GM12878 (cell line): Measurements from ENCODE around the gene FKBP6. TPM values are rescaled to one million over a fixed set of nuclear protein-coding genes. Genes with fewer than 3 reads are reported as not detected.
"Not testable (repeated sequence)": the region's sequence is repeated elsewhere in the genome, so short reads cannot be mapped to it uniquely, and the experiment has no call there.

Source experiments
- ATAC-seq: fragments of 200-7000 bp; cut with Tn5 transposase; 3 replicates; pipeline ENCODE4 v1.9.1; 2020; ENCODE audit warnings: mild to moderate bottlenecking, moderate library complexity
- BruUV-seq: library from RNA; stranded (reverse); fragments of 400-500 nt; replicated peaks from 2 replicates; lab custom pipeline; 2021; lab: Mats Ljungman, UMichigan
- CTCF ChIA-PET: fragments of 300-600 bp; sonication (Branson Sonifier 250); formaldehyde crosslinking; extraction: SDS; loops from one replicate; lab custom pipeline; 2021; ENCODE audit warnings: inconsistent platforms; lab: Yijun Ruan, JAX
- POLR2A ChIA-PET: fragments of 350-600 bp; formaldehyde crosslinking; extraction: SDS; loops from one replicate; lab custom pipeline; 2021; ENCODE audit warnings: inconsistent platforms; lab: Charles Lee
- RAD21 ChIA-PET: fragments of 300-600 bp; sonication (Branson Sonifier 250); formaldehyde crosslinking; loops from one replicate; lab custom pipeline; 2023; ENCODE audit warnings: antibody characterized with exemption; ENCODE audit not compliant: unreplicated experiment; lab: Charles Lee
- SMC1A ChIA-PET: fragments of 300-600 bp; sonication (Branson Sonifier 250); formaldehyde crosslinking; loops from one replicate; lab custom pipeline; 2023; ENCODE audit not compliant: unreplicated experiment, uncharacterized antibody; lab: Charles Lee
- DNase-seq: peaks from one replicate; pipeline ENCODE4 v3.0.0-alpha.2; 2011; ENCODE audit warnings: low read depth, low spot score
- FAIRE-seq: peaks from 3 replicates; lab custom pipeline; 2011; peaks lifted over from hg19 to GRCh38; lab: Jason Lieb, UNC
- H2AFZ ChIP-seq: 2 replicates; pipeline ENCODE4 v1.6.0; 2011; ENCODE audit warnings: low read depth, low read length, control low read depth; ENCODE audit not compliant: control insufficient read depth
- H3K27ac ChIP-seq: 2 replicates; pipeline ENCODE4 v1.5.1; 2011; ENCODE audit warnings: control low read depth; ENCODE audit not compliant: control insufficient read depth, insufficient read depth
- H3K27me3 ChIP-seq, 2 experiments: replicated peaks in 1 of 2; 2 replicates each; pipeline versions ENCODE4 v1.6.0 to v1.6.1; 2011; ENCODE audit warnings: low read length in 1 of 2; ENCODE audit not compliant: control insufficient read depth in 2 of 2, insufficient read depth in 2 of 2
- H3K36me3 ChIP-seq, 2 experiments: 2 replicates each; pipeline ENCODE4 v1.5.1; 2011; ENCODE audit warnings: low read length in 1 of 2; ENCODE audit not compliant: control insufficient read depth in 2 of 2, insufficient read depth in 2 of 2
- H3K4me1 ChIP-seq: 2 replicates; pipeline ENCODE4 v1.6.1; 2011; ENCODE audit warnings: mild to moderate bottlenecking, low read length, moderate library complexity, mixed read lengths; ENCODE audit not compliant: control insufficient read depth, insufficient read depth
- H3K4me2 ChIP-seq: 2 replicates; pipeline ENCODE4 v1.6.0; 2011; ENCODE audit warnings: control low read depth; ENCODE audit not compliant: control insufficient read depth, insufficient read depth
- H3K4me3 ChIP-seq: fragments of 200-600 bp; sonication (generic); 2 replicates; pipeline ENCODE4 v1.5.1; 2016
- H3K79me2 ChIP-seq: 2 replicates; pipeline ENCODE4 v1.6.0; 2011; ENCODE audit warnings: low read length; ENCODE audit not compliant: control insufficient read depth, insufficient read depth
- H3K9ac ChIP-seq: 2 replicates; pipeline ENCODE4 v1.8.0; 2011; ENCODE audit warnings: low read length, control low read depth, mixed read lengths; ENCODE audit not compliant: control insufficient read depth, insufficient read depth
- H3K9me3 ChIP-seq: replicated peaks from 3 replicates; pipeline ENCODE4 v1.5.1; 2011; ENCODE audit warnings: mild to moderate bottlenecking, low read length; ENCODE audit not compliant: control insufficient read depth, insufficient read depth
- H4K20me1 ChIP-seq: 2 replicates; pipeline ENCODE4 v1.6.0; 2011; ENCODE audit not compliant: control insufficient read depth, insufficient read depth
- EZH2 ChIP-seq: IDR thresholded peaks from 2 replicates; pipeline ENCODE4 v1.6.1; 2012; ENCODE audit warnings: low read depth, mild to moderate bottlenecking, control low read depth, inconsistent platforms, low read length, borderline replicate concordance; ENCODE audit not compliant: control insufficient read depth
- FOS ChIP-seq: IDR thresholded peaks from 3 replicates; pipeline ENCODE4 v1.6.1; 2011; ENCODE audit warnings: borderline replicate concordance; ENCODE audit not compliant: insufficient read length; ENCODE audit errors: extremely low read depth
- MYC ChIP-seq: IDR thresholded peaks from 2 replicates; pipeline ENCODE4 v1.6.1; 2011; ENCODE audit warnings: mild to moderate bottlenecking, low read length, moderate library complexity, inconsistent platforms; ENCODE audit not compliant: insufficient read depth, insufficient replicate concordance, insufficient read length, severe bottlenecking
- POLR2A ChIP-seq: IDR thresholded peaks from 2 replicates; pipeline ENCODE4 v1.6.1; 2011; ENCODE audit warnings: low read depth, mild to moderate bottlenecking, low read length
- POLR2AphosphoS5 ChIP-seq: IDR thresholded peaks from 2 replicates; pipeline ENCODE4 v1.6.1; 2011; ENCODE audit warnings: mild to moderate bottlenecking, low read length, inconsistent platforms
- SIN3A ChIP-seq: IDR thresholded peaks from 2 replicates; pipeline ENCODE4 v1.6.1; 2012; ENCODE audit warnings: low read depth, low read length, improper control_type of control experiment
- SMAD1 ChIP-seq: fragments of 450-650 bp; IDR thresholded peaks from 2 replicates; pipeline ENCODE4 v1.6.1; 2018; ENCODE audit warnings: mild to moderate bottlenecking, low read depth; ENCODE audit not compliant: partially characterized antibody
- WGBS: methylation state at CpG from one replicate; pipeline ENCODE4 v1.1.6; 2016; ENCODE audit warnings: low lambda C conversion rate; ENCODE audit not compliant: insufficient replicate concordance, insufficient coverage; ENCODE audit errors: missing lambda C conversion rate; 5-methylcytosine and 5-hydroxymethylcytosine counted together
- in situ Hi-C: fragments of 300-500 bp; cut with MboI; formaldehyde crosslinking; loops from 9 replicates; pipeline ENCODE4 v1.14.3; 2018; ENCODE audit warnings: mixed read lengths
- intact Hi-C: fragments of 100-400 bp; cut with micrococcal nuclease; formaldehyde crosslinking; loops from one replicate; pipeline ENCODE4 v1.14.2; 2022; ENCODE audit not compliant: unreplicated experiment
- polyA plus RNA-seq, 11 experiments: library from polyadenylated mRNA; depleted of rRNA in 4 of 11; unstranded in 6 of 11; stranded (reverse) in 5 of 11; fragments of >200 nt; fragmentation: Nextera tagmentation in 4 of 11; fragmentation: Illumina TruSeq in 1 of 11; extraction: Ambion mirVana in 4 of 11; extraction: Trizol in 1 of 11; gene quantifications; 1 replicate in 1 of 11; 2 replicates in 10 of 11; pipeline versions ENCODE4 v1.2.1 to v1.2.3, GENCODE V29; 2011 to 2016; ENCODE audit warnings: inconsistent platforms in 2 of 11, missing spikeins in 2 of 11, low read depth in 1 of 11
- total RNA-seq, 4 experiments: library from RNA; depleted of rRNA in 3 of 4; stranded (reverse); fragments of >200 nt in 3 of 4; fragmentation: Illumina TruSeq in 1 of 4; extraction: Trizol in 1 of 4; gene quantifications; 2 replicates each; pipeline versions ENCODE4 v1.2.1 to v1.2.3, GENCODE V29; 2013 to 2021

The FKBP6 gene
- total and polyA plus RNA-seq, 10 of the 15 experiments (the other 5 are each of a cell fraction or from before 2014, with no cell fraction given): not detected

DNA sequence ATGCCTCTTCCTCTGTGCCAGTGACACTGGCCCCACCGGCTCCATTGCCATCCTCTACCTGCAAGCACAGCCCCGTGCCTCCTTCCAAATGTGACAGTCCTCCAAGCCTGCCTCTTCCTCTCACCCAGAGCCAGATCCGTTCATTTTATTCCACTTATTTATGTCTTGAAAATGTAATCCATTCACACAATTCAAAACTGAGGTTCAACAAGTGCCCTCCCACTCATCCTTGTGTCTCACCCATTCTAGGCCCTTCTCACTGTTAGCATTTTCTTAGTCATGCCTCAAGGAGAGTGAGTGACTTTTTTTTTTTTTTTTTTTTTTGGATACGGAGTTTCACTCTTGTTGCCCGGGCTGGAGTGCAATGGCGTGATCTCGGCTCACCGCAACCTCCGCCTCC lies 41.7 kb downstream of the FKBP6 start:
- 59% methylated on average over 7 of the region's 9 CpGs for WGBS
- Histone ChIP-seq H3K4me3 (no peak overlapping the region), H3K9me3 (no peaks in the 10 kb centered on the region), H3K36me3 (no peaks in the 10 kb centered on the region), H3K4me2 (no peak overlapping the region), H3K27me3 (no peaks in the 10 kb centered on the region), H2AFZ (no peak overlapping the region), H3K9ac (no peak overlapping the region), H3K79me2 (no peaks in the 10 kb centered on the region), H3K4me1 (no peaks in the 10 kb centered on the region), H3K27ac (no peak overlapping the region), H4K20me1 (no peaks in the 10 kb centered on the region)
- no peak for FAIRE-seq
- intact Hi-C loops: no loop called here
- no TSS peak for BruUV-seq
- POLR2A ChIA-PET: no interaction called here
- CTCF ChIA-PET: no interaction called here
- in situ Hi-C loops: no loop called here
- no peak for ATAC-seq
- DNase-seq: no peak
- no peak for TF ChIP-seq POLR2AphosphoS5
- no peak for TF ChIP-seq FOS
- no peak for TF ChIP-seq POLR2A
- no peak for TF ChIP-seq MYC
- SMC1A ChIA-PET: no interaction called here
- RAD21 ChIA-PET: no interaction called here

DNA sequence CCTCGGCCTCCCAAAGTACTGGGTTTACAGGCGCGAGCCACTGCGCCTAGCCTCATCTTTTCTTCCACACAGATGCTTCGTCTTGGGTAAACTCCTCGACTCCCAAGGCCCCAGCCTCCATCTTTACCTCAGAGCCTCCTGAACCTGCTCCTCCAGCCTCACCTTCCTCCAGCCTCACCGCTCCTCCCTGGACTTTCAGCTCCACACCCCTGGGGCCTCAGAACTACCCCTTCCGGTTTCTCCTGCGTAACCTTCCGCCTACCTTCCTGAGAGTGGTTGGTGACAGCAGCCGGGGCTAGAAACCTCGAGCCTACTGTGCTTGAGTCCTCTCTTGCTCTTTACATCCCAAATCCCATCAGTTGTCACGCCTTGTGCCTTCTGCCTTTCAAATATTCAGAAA lies 45.8 kb downstream of the FKBP6 start:
- DNase-seq (no peak), ATAC-seq (no peak), FAIRE-seq (no peak)
- TF ChIP-seq SMAD1 (no peak), EZH2 (no peak), SIN3A (no peak)
- WGBS: 52% methylated on average over 13 of the region's 13 CpGs
- H2AFZ ChIP-seq: no peak overlapping the region
- POLR2A ChIA-PET: no interaction called here
- H3K79me2 ChIP-seq: no peaks in the 10 kb centered on the region
- no peak overlapping the region for H3K4me2 ChIP-seq
- no peaks in the 10 kb centered on the region for H3K4me1 ChIP-seq
- no peaks in the 10 kb centered on the region for H4K20me1 ChIP-seq
- no peak overlapping the region for H3K27ac ChIP-seq
- H3K9ac ChIP-seq: no peak overlapping the region
- SMC1A ChIA-PET: no interaction called here
- RAD21 ChIA-PET: no interaction called here
- no TSS peak for BruUV-seq
- in situ Hi-C loops (no loop called here), intact Hi-C loops (no loop called here)
- no peaks in the 10 kb centered on the region for H3K27me3 ChIP-seq
- no peaks in the 10 kb centered on the region for H3K9me3 ChIP-seq
- no peak overlapping the region for H3K4me3 ChIP-seq
- H3K36me3 ChIP-seq: no peaks in the 10 kb centered on the region
- CTCF ChIA-PET: no interaction called here

DNA sequence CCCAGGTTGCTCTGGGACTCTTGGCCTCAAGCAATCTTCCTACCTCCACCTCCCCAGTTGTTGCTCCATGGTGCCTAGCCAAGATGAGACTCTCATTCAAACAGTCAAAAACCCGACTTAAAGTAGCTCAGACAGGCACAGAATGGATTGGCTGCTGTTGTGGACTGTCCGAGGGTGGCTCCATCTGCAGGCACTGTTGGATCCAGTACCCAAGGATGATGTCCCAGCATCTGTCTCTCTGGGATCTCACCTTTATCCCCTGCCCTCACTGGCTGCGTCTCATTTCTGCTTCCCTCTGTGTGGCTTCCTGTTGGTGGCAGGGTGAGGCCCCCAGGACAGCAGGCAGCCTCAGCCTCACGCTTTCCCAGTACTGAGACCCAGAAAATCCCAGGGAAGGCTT lies 48.3 kb downstream of the FKBP6 start:
- SMC1A ChIA-PET, CTCF ChIA-PET, H3K36me3 ChIP-seq, H2AFZ ChIP-seq, RAD21 ChIA-PET, H3K27me3 ChIP-seq, H3K4me1 ChIP-seq, intact Hi-C loops, BruUV-seq, H3K9ac ChIP-seq, H3K27ac ChIP-seq, H3K4me2 ChIP-seq, H4K20me1 ChIP-seq, H3K9me3 ChIP-seq, H3K79me2 ChIP-seq, DNase-seq, in situ Hi-C loops, H3K4me3 ChIP-seq, FAIRE-seq, ATAC-seq: not testable (repeated sequence)
- 15% methylated on average over 4 of the region's 4 CpGs for WGBS
- POLR2A ChIA-PET: interaction anchor here (0.6 kb wide), 1 partner anchor 488 kb away, joined by 3 read pairs; no protein-coding TSS in a partner anchor
